WTC11 (cell line): ENCODE measurements around the gene FOCAD.

Source experiments
- CTCF ChIP-seq: fragments of 200-600 bp; IDR thresholded peaks from 2 replicates; pipeline ENCODE4 v1.8.0; 2022; ENCODE audit warnings: antibody characterized with exemption
- HMGA2 ChIP-seq: fragments of 250-450 bp; sonication (Bioruptor Pico); IDR thresholded peaks from 2 replicates; pipeline ENCODE4 v1.4.0; 2021; ENCODE audit warnings: mild to moderate bottlenecking, moderate library complexity
- MAX ChIP-seq: sonication (generic); formaldehyde crosslinking; IDR thresholded peaks from 2 replicates; pipeline ENCODE4 v1.8.0; 2022; ENCODE audit warnings: mild to moderate bottlenecking, missing genetic modification reagents
- SMAD3 ChIP-seq: sonication (generic); formaldehyde crosslinking; IDR thresholded peaks from 2 replicates; pipeline ENCODE4 v1.8.0; 2022; ENCODE audit warnings: missing genetic modification reagents, mild to moderate bottlenecking, borderline replicate concordance
- SP1 ChIP-seq: sonication (generic); formaldehyde crosslinking; conservative IDR thresholded peaks from 2 replicates; pipeline ENCODE4 v1.8.1; 2022; ENCODE audit warnings: missing genetic modification reagents
- ZNF281 ChIP-seq: sonication (generic); formaldehyde crosslinking; IDR thresholded peaks from 2 replicates; pipeline ENCODE4 v1.8.0; 2023; ENCODE audit warnings: mild to moderate bottlenecking, missing genetic modification reagents

- no peak for TF ChIP-seq CTCF
- TF ChIP-seq MAX (CRISPR knock-in tag): no peak
- TF ChIP-seq HMGA2: no peak
- no peak for TF ChIP-seq ZNF281 (CRISPR knock-in tag)
- no peak for TF ChIP-seq SP1 (CRISPR knock-in tag)
- no peak for TF ChIP-seq SMAD3
Observed at GRCh38 chr9:20811872-20812271, 127.8 kb downstream of the FOCAD start.
